Measurements from ENCODE around the gene GALM. TPM values are rescaled to one million over a fixed set of nuclear protein-coding genes. Genes with fewer than 3 reads are reported as not detected.

Gene GALM
- total and polyA plus RNA-seq, 2 donors (not counting 3 experiments of a cell fraction or from before 2014, with no cell fraction given): 4.8 to 6.1 TPM

- Histone ChIP-seq H3K9me3 (replicated peaks; ENCODE audit: control insufficient read depth, insufficient read depth, low read length) (no peaks in the 10 kb centered on the region), H3K27ac (ENCODE audit: insufficient read depth, low read depth, low read length) (no peak overlapping the region), H3K4me3 (replicated peaks in 1 of 3; ENCODE audit: insufficient read depth in 1 of 3, low read depth in 1 of 3, low read length in 3 of 3) (no peak overlapping the region), H4K20me1 (replicated peaks; ENCODE audit: control insufficient read depth, extremely low read depth, insufficient read depth, low read length) (no peaks in the 10 kb centered on the region), H2AFZ (ENCODE audit: low read depth, low read length) (no peak overlapping the region), H3K4me2 (ENCODE audit: insufficient read depth, low read length) (no peak overlapping the region), H3K27me3 (ENCODE audit: control insufficient read depth in 2 of 2, insufficient read depth in 2 of 2, low read length in 2 of 2) (no peaks in the 10 kb centered on the region), H3K79me2 (ENCODE audit: control insufficient read depth, insufficient read depth, low read length) (no peaks in the 10 kb centered on the region), H3K4me1 (ENCODE audit: control insufficient read depth, extremely low read depth, insufficient read depth, low read length) (no peaks in the 10 kb centered on the region), H3K9ac (replicated peaks; ENCODE audit: extremely low read depth, insufficient read depth, low read length) (no peak overlapping the region), H3K36me3 (ENCODE audit: control insufficient read depth in 2 of 2, extremely low read depth in 1 of 2, insufficient read depth in 2 of 2, low read length in 2 of 2) (no peaks in the 10 kb centered on the region), H3K9me1 (replicated peaks; ENCODE audit: control insufficient read depth, extremely low read depth, insufficient read depth, low read length) (no peaks in the 10 kb centered on the region)
- dilution Hi-C loops (cut with MboI; ENCODE audit: extremely low pct_ligation_motif_present, low sequenced_read_pairs): no loop called here
- POLR2A ChIA-PET: no interaction called here
- intact Hi-C loops (cut with micrococcal nuclease): no loop called here
- BruUV-seq (replicated peaks): no TSS peak
- FAIRE-seq (no peak), DNase-seq (ENCODE audit: low read depth, low spot score) (no peak)
- TF ChIP-seq EZH2 (IDR thresholded peaks at IDR 0.05; ENCODE audit: borderline replicate concordance, low read depth, low read length, severe bottlenecking) (no peak), MYC (IDR thresholded peaks at IDR 0.05; ENCODE audit: low read depth, low read length) (no peak), MAX (IDR thresholded peaks at IDR 0.05; ENCODE audit: insufficient read depth, insufficient read length) (no peak), CTCF (IDR thresholded peaks at IDR 0.05; ENCODE audit: extremely low read depth in 1 of 2, insufficient read depth in 1 of 2, low read depth in 1 of 2, low read length in 2 of 2) (no peak), POLR2A (IDR thresholded peaks at IDR 0.05; ENCODE audit: low read depth, low read length) (no peak), FOS (IDR thresholded peaks at IDR 0.05; ENCODE audit: borderline replicate concordance, insufficient read depth, low read length) (no peak)
- CTCF ChIA-PET: interaction anchor here (0.5 to 0.9 kb wide), 2 partner anchors 115 to 179 kb away, joined by 3 read pairs; partner anchors contain the start of gene HNRNPLL
These were observed 52.7 kb downstream of the GALM start for GRCh38 chr2:38718601-38719000.

- H3K36me3 ChIP-seq (ENCODE audit: control insufficient read depth in 2 of 2, extremely low read depth in 1 of 2, insufficient read depth in 2 of 2, low read length in 2 of 2): no peaks in the 10 kb centered on the region
- ChIA-PET CTCF (no interaction called here), POLR2A (interaction anchor here (0.9 kb wide), 1 partner anchor 32 kb away, joined by 3 read pairs; the partner anchor contains the start of gene SRSF7)
- H3K27me3 ChIP-seq (ENCODE audit: control insufficient read depth in 2 of 2, insufficient read depth in 2 of 2, low read length in 2 of 2): no peaks in the 10 kb centered on the region
- DNase-seq (ENCODE audit: low read depth, low spot score): no peak
- BruUV-seq (replicated peaks): no TSS peak
- no peaks in the 10 kb centered on the region for H3K79me2 ChIP-seq (ENCODE audit: control insufficient read depth, insufficient read depth, low read length)
- no peaks in the 10 kb centered on the region for H3K4me1 ChIP-seq (ENCODE audit: control insufficient read depth, extremely low read depth, insufficient read depth, low read length)
- no peak overlapping the region for H2AFZ ChIP-seq (ENCODE audit: low read depth, low read length)
- H3K9me3 ChIP-seq (replicated peaks; ENCODE audit: control insufficient read depth, insufficient read depth, low read length): no peaks in the 10 kb centered on the region
- no peaks in the 10 kb centered on the region for H4K20me1 ChIP-seq (replicated peaks; ENCODE audit: control insufficient read depth, extremely low read depth, insufficient read depth, low read length)
- no peaks in the 10 kb centered on the region for H3K9me1 ChIP-seq (replicated peaks; ENCODE audit: control insufficient read depth, extremely low read depth, insufficient read depth, low read length)
- H3K9ac ChIP-seq (replicated peaks; ENCODE audit: extremely low read depth, insufficient read depth, low read length): no peak overlapping the region
- TF ChIP-seq JUN (IDR thresholded peaks at IDR 0.05; ENCODE audit: borderline replicate concordance, insufficient read depth, insufficient read length, low read depth): no peak
- TF ChIP-seq POLR2AphosphoS5 (IDR thresholded peaks at IDR 0.05; ENCODE audit: insufficient read depth, low read depth, low read length): no peak
- no peak for TF ChIP-seq FOS (IDR thresholded peaks at IDR 0.05; ENCODE audit: borderline replicate concordance, insufficient read depth, low read length)
- no peak for TF ChIP-seq MYC (IDR thresholded peaks at IDR 0.05; ENCODE audit: low read depth, low read length)
- TF ChIP-seq POLR2A (IDR thresholded peaks at IDR 0.05; ENCODE audit: low read depth, low read length): no peak
- no peak for TF ChIP-seq GATA2 (IDR thresholded peaks at IDR 0.05; ENCODE audit: insufficient read depth, insufficient read length, low read depth, low read length)
- no peak for TF ChIP-seq MAX (IDR thresholded peaks at IDR 0.05; ENCODE audit: insufficient read depth, insufficient read length)
- TF ChIP-seq CTCF (IDR thresholded peaks at IDR 0.05; ENCODE audit: extremely low read depth in 1 of 2, insufficient read depth in 1 of 2, low read depth in 1 of 2, low read length in 2 of 2): no peak
- no peak for TF ChIP-seq EZH2 (IDR thresholded peaks at IDR 0.05; ENCODE audit: borderline replicate concordance, low read depth, low read length, severe bottlenecking)
- no peak overlapping the region for H3K27ac ChIP-seq (ENCODE audit: insufficient read depth, low read depth, low read length)
- intact Hi-C loops (cut with micrococcal nuclease): no loop called here
- no peak overlapping the region for H3K4me3 ChIP-seq (replicated peaks in 1 of 3; ENCODE audit: insufficient read depth in 1 of 3, low read depth in 1 of 3, low read length in 3 of 3)
- no peak for FAIRE-seq
- dilution Hi-C loops (cut with MboI; ENCODE audit: extremely low pct_ligation_motif_present, low sequenced_read_pairs): no loop called here
- H3K4me2 ChIP-seq (ENCODE audit: insufficient read depth, low read length): no peak overlapping the region
These were observed 53.8 kb downstream of the GALM start for GRCh38 chr2:38719706-38720105.

Data from endothelial cell of umbilical vein (primary cell).